ENCODE data around the gene RDH12.

DNA sequence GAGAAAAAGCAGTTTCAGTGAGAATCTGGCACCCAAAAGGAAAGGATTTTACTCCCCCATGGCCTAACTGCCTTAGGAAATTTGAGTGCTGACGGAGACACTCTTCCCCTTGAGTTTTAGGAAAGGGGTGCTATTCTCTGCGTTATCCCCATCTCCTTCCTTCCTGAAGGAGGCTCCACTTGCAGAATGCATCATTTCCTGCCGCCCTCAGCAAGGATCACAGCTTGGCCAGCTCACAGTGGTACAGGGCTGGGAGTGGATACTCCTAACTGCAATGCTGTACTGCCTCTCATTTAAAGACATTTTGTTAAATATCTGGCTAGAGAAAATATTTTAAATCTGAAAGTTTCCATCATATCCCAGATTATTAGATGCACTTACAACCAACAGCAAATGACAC lies 33.0 kb downstream of the RDH12 start:
- TF ChIP-seq RAD21 (conservative IDR thresholded peaks at IDR 0.05) (no peak), POLR2AphosphoS5 (IDR thresholded peaks at IDR 0.05) (no peak)

Data from neural cell (in vitro differentiated cells).